GM23338 (cell line): ENCODE results near the gene TTC1. TPM values are rescaled to one million over a fixed set of nuclear protein-coding genes. Genes with fewer than 3 reads are reported as not detected.

Source experiments
- ATAC-seq: fragments of 200-7000 bp; cut with Tn5 transposase; 3 replicates; pipeline ENCODE4 v1.9.1; 2020
- DNase-seq: peaks from one replicate; pipeline ENCODE4 v3.0.0-alpha.2; 2015; ENCODE audit warnings: low spot score
- H2AFZ ChIP-seq: fragments of 200-600 bp; sonication (generic); 2 replicates; pipeline ENCODE4 v1.8.0; 2016; ENCODE audit warnings: antibody characterized with exemption, mild to moderate bottlenecking, moderate library complexity
- H3F3A ChIP-seq: fragments of 200-600 bp; sonication (generic); replicated peaks from 2 replicates; pipeline ENCODE4 v1.8.0; 2017; ENCODE audit warnings: antibody characterized with exemption, mixed run types, low read depth
- H3K27ac ChIP-seq: fragments of 200-600 bp; sonication (generic); 2 replicates; pipeline ENCODE4 v1.6.1; 2016; ENCODE audit warnings: low read depth
- H3K27me3 ChIP-seq: fragments of 200-600 bp; sonication (generic); 2 replicates; pipeline ENCODE4 v1.8.0; 2016; ENCODE audit warnings: mild to moderate bottlenecking, mixed run types, moderate library complexity; ENCODE audit not compliant: insufficient read depth
- H3K36me3 ChIP-seq: fragments of 200-600 bp; sonication (generic); 2 replicates; pipeline ENCODE4 v1.8.0; 2016; ENCODE audit warnings: mild to moderate bottlenecking; ENCODE audit not compliant: insufficient read depth
- H3K4me1 ChIP-seq: fragments of 200-600 bp; sonication (generic); 2 replicates; pipeline ENCODE4 v1.8.0; 2016; ENCODE audit warnings: mild to moderate bottlenecking, moderate library complexity; ENCODE audit not compliant: insufficient read depth
- H3K4me2 ChIP-seq: fragments of 200-600 bp; sonication (generic); 2 replicates; pipeline ENCODE4 v1.7.1; 2017; ENCODE audit warnings: mixed run types
- H3K4me3 ChIP-seq: fragments of 200-600 bp; sonication (generic); 2 replicates; pipeline ENCODE4 v1.6.1; 2016; ENCODE audit warnings: mixed run types
- H3K79me2 ChIP-seq: fragments of 200-600 bp; sonication (generic); replicated peaks from 2 replicates; pipeline ENCODE4 v1.8.0; 2017; ENCODE audit warnings: mild to moderate bottlenecking; ENCODE audit not compliant: insufficient read depth
- H3K9me2 ChIP-seq: fragments of 200-600 bp; sonication (generic); 2 replicates; pipeline ENCODE4 v1.8.0; 2017; ENCODE audit not compliant: insufficient read depth
- H4K20me1 ChIP-seq: fragments of 200-600 bp; sonication (generic); replicated peaks from 2 replicates; pipeline ENCODE4 v1.8.0; 2017; ENCODE audit warnings: mild to moderate bottlenecking; ENCODE audit not compliant: insufficient read depth
- H3K27ac Mint-ChIP-seq: 2 replicates; pipeline ENCODE4 v1.8.0; 2020; ENCODE audit warnings: inconsistent platforms, mild to moderate bottlenecking, moderate library complexity, mixed read lengths
- H3K27me3 Mint-ChIP-seq: 3 replicates; pipeline ENCODE4 v1.8.0; 2022; ENCODE audit warnings: low read depth, mild to moderate bottlenecking, moderate library complexity, mixed read lengths, inconsistent platforms; ENCODE audit not compliant: insufficient read depth, poor library complexity
- H3K36me3 Mint-ChIP-seq: 3 replicates; pipeline ENCODE4 v1.8.0; 2021; ENCODE audit warnings: low read depth, mild to moderate bottlenecking, inconsistent platforms, moderate library complexity, mixed read lengths
- H3K4me1 Mint-ChIP-seq: 3 replicates; pipeline ENCODE4 v1.8.0; 2020; ENCODE audit warnings: mild to moderate bottlenecking, inconsistent platforms, mixed read lengths
- H3K4me3 Mint-ChIP-seq: 3 replicates; pipeline ENCODE4 v1.8.0; 2021; ENCODE audit warnings: moderate library complexity, mild to moderate bottlenecking, inconsistent platforms, mixed read lengths
- H3K9me3 Mint-ChIP-seq: 3 replicates; pipeline ENCODE4 v1.8.0; 2020; ENCODE audit warnings: moderate library complexity, mild to moderate bottlenecking, inconsistent platforms, mixed read lengths
- CREB1 ChIP-seq: fragments of 250-450 bp; sonication (Bioruptor Pico); IDR thresholded peaks from 2 replicates; pipeline ENCODE4 v1.5.0; 2020; ENCODE audit warnings: low read depth, mild to moderate bottlenecking, moderate library complexity
- CTCF ChIP-seq, 2 experiments: fragments of 200-600 bp in 1 of 2; sonication (generic) in 1 of 2; conservative IDR thresholded peaks; 2 replicates each; pipeline versions ENCODE4 v1.5.1 to v1.6.1; 2016 to 2017; ENCODE audit warnings: antibody characterized with exemption in 2 of 2, low read depth in 2 of 2, mild to moderate bottlenecking in 2 of 2, moderate library complexity in 1 of 2
- ETS1 ChIP-seq: IDR thresholded peaks from 2 replicates; pipeline ENCODE4 v1.6.1; 2016; ENCODE audit warnings: antibody characterized with exemption
- EZH2phosphoT487 ChIP-seq: fragments of 200-600 bp; sonication (generic); IDR thresholded peaks from one replicate; pipeline ENCODE4 v1.8.1; 2018; ENCODE audit warnings: antibody characterized with exemption; ENCODE audit not compliant: unreplicated experiment
- NANOG ChIP-seq: IDR thresholded peaks from 2 replicates; pipeline ENCODE4 v1.6.1; 2016; ENCODE audit warnings: antibody characterized with exemption, borderline replicate concordance
- POLR2AphosphoS5 ChIP-seq: IDR thresholded peaks from 2 replicates; pipeline ENCODE4 v1.6.1; 2016; ENCODE audit warnings: antibody characterized with exemption, low read depth
- STAT1 ChIP-seq: IDR thresholded peaks from one replicate; pipeline ENCODE4 v1.6.1; 2016; ENCODE audit warnings: antibody characterized with exemption; ENCODE audit not compliant: unreplicated experiment
- ZNF114 ChIP-seq: fragments of 250-450 bp; sonication (Bioruptor Pico); IDR thresholded peaks from 2 replicates; pipeline ENCODE4 v1.5.0; 2020; ENCODE audit warnings: mild to moderate bottlenecking, moderate library complexity
- polyA plus RNA-seq: library from polyadenylated mRNA; unstranded; fragments of >200 nt; fragmentation: Nextera tagmentation; extraction: Ambion mirVana; gene quantifications from 2 replicates; pipeline ENCODE4 v1.2.1, GENCODE V29; 2016
- total RNA-seq: library from RNA; depleted of rRNA; stranded (reverse); fragments of >200 nt; shearing (Covaris generic); gene quantifications from 2 replicates; pipeline ENCODE4 v1.2.3, GENCODE V29; 2014
- TF ChIP-seq, protein P1 (sequence below): fragments of 250-450 bp; sonication (Bioruptor Pico); IDR thresholded peaks from 2 replicates; pipeline ENCODE4 v1.5.0; 2020; ENCODE audit warnings: mild to moderate bottlenecking, moderate library complexity
- TF ChIP-seq, protein P2 (sequence below): IDR thresholded peaks from one replicate; pipeline ENCODE4 v1.6.1; 2018; ENCODE audit warnings: antibody characterized with exemption; ENCODE audit not compliant: unreplicated experiment

The TTC1 gene
- total and polyA plus RNA-seq, 2 experiments from 2014 or later, result 48.9 to 131 TPM

DNA sequence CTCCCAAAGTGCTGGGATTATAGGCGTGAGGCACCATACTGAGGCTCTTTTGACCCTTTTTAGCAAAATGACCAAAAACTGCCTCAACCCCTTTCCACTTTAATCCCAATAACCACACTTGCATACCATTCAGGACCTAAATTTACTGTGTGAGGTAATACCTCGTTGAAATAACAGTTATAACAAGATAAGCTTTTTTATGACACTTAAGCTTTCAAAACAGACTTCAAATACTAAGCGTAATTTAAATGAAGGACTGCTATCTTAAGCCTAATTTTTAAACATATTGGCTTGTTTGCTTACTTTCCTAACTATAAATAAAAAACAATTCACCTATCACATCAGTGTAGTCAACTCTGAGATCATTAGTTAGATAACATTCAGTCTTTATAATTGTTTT lies 72.6 kb downstream of the TTC1 start:
- Histone ChIP-seq H3K36me3 (no peaks in the 10 kb centered on the region; the same call in 1 of the 2 replicates), H3K4me2 (no peak overlapping the region), H3F3A (no peaks in the 10 kb centered on the region), H2AFZ (no peak overlapping the region), H3K4me3 (no peak overlapping the region), H3K79me2 (0 out of 2 replicates have a peak, but pooled peaks cover 4% of the 10 kb centered on the region), H3K27ac (peak overlapping the region; percentile 83), H3K4me1 (peaks cover 19% of the 10 kb centered on the region), H3K9me2 (no peaks in the 10 kb centered on the region), H3K27me3 (no peaks in the 10 kb centered on the region), H4K20me1 (no peaks in the 10 kb centered on the region)
- DNase-seq, result no peak
- Mint-ChIP-seq H3K36me3 (peaks cover 10% of the 10 kb centered on the region), H3K4me3 (no peak overlapping the region), H3K4me1 (peaks cover 23% of the 10 kb centered on the region), H3K9me3 (no peaks in the 10 kb centered on the region), H3K27ac (peak overlapping the region; percentile 100), H3K27me3 (peaks cover 3% of the 10 kb centered on the region)
- no peak for TF ChIP-seq POLR2AphosphoS5
- TF ChIP-seq, protein P1, sequence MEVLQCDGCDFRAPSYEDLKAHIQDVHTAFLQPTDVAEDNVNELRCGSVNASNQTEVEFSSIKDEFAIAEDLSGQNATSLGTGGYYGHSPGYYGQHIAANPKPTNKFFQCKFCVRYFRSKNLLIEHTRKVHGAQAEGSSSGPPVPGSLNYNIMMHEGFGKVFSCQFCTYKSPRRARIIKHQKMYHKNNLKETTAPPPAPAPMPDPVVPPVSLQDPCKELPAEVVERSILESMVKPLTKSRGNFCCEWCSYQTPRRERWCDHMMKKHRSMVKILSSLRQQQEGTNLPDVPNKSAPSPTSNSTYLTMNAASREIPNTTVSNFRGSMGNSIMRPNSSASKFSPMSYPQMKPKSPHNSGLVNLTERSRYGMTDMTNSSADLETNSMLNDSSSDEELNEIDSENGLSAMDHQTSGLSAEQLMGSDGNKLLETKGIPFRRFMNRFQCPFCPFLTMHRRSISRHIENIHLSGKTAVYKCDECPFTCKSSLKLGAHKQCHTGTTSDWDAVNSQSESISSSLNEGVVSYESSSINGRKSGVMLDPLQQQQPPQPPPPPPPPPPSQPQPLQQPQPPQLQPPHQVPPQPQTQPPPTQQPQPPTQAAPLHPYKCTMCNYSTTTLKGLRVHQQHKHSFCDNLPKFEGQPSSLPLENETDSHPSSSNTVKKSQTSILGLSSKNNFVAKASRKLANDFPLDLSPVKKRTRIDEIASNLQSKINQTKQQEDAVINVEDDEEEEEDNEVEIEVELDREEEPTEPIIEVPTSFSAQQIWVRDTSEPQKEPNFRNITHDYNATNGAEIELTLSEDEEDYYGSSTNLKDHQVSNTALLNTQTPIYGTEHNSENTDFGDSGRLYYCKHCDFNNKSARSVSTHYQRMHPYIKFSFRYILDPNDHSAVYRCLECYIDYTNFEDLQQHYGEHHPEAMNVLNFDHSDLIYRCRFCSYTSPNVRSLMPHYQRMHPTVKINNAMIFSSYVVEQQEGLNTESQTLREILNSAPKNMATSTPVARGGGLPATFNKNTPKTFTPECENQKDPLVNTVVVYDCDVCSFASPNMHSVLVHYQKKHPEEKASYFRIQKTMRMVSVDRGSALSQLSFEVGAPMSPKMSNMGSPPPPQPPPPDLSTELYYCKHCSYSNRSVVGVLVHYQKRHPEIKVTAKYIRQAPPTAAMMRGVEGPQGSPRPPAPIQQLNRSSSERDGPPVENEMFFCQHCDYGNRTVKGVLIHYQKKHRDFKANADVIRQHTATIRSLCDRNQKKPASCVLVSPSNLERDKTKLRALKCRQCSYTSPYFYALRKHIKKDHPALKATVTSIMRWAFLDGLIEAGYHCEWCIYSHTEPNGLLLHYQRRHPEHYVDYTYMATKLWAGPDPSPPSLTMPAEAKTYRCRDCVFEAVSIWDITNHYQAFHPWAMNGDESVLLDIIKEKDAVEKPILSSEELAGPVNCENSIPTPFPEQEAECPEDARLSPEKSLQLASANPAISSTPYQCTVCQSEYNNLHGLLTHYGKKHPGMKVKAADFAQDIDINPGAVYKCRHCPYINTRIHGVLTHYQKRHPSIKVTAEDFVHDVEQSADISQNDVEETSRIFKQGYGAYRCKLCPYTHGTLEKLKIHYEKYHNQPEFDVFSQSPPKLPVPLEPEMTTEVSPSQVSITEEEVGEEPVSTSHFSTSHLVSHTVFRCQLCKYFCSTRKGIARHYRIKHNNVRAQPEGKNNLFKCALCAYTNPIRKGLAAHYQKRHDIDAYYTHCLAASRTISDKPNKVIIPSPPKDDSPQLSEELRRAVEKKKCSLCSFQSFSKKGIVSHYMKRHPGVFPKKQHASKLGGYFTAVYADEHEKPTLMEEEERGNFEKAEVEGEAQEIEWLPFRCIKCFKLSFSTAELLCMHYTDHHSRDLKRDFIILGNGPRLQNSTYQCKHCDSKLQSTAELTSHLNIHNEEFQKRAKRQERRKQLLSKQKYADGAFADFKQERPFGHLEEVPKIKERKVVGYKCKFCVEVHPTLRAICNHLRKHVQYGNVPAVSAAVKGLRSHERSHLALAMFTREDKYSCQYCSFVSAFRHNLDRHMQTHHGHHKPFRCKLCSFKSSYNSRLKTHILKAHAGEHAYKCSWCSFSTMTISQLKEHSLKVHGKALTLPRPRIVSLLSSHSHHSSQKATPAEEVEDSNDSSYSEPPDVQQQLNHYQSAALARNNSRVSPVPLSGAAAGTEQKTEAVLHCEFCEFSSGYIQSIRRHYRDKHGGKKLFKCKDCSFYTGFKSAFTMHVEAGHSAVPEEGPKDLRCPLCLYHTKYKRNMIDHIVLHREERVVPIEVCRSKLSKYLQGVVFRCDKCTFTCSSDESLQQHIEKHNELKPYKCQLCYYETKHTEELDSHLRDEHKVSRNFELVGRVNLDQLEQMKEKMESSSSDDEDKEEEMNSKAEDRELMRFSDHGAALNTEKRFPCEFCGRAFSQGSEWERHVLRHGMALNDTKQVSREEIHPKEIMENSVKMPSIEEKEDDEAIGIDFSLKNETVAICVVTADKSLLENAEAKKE (CRISPR knock-in tag), result no peak
- no peak for TF ChIP-seq STAT1
- TF ChIP-seq EZH2phosphoT487, result no peak
- TF ChIP-seq, protein P2, sequence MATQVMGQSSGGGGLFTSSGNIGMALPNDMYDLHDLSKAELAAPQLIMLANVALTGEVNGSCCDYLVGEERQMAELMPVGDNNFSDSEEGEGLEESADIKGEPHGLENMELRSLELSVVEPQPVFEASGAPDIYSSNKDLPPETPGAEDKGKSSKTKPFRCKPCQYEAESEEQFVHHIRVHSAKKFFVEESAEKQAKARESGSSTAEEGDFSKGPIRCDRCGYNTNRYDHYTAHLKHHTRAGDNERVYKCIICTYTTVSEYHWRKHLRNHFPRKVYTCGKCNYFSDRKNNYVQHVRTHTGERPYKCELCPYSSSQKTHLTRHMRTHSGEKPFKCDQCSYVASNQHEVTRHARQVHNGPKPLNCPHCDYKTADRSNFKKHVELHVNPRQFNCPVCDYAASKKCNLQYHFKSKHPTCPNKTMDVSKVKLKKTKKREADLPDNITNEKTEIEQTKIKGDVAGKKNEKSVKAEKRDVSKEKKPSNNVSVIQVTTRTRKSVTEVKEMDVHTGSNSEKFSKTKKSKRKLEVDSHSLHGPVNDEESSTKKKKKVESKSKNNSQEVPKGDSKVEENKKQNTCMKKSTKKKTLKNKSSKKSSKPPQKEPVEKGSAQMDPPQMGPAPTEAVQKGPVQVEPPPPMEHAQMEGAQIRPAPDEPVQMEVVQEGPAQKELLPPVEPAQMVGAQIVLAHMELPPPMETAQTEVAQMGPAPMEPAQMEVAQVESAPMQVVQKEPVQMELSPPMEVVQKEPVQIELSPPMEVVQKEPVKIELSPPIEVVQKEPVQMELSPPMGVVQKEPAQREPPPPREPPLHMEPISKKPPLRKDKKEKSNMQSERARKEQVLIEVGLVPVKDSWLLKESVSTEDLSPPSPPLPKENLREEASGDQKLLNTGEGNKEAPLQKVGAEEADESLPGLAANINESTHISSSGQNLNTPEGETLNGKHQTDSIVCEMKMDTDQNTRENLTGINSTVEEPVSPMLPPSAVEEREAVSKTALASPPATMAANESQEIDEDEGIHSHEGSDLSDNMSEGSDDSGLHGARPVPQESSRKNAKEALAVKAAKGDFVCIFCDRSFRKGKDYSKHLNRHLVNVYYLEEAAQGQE, result no peak
- TF ChIP-seq ZNF114 (CRISPR knock-in tag), result no peak
- TF ChIP-seq NANOG, result no peak
- no peak for TF ChIP-seq CTCF (conservative IDR thresholded peaks at IDR 0.05; ENCODE audit: low read depth in 2 of 2)
- no peak for TF ChIP-seq CREB1 (CRISPR knock-in tag)
- TF ChIP-seq ETS1, result no peak
- ATAC-seq, result no peak
